K562 (cell line): ENCODE data around the gene CEP128. TPM values are rescaled to one million over a fixed set of nuclear protein-coding genes. Genes with fewer than 3 reads are reported as not detected.

ENCODE experiments used
- ELF4 ChIP-seq: fragments of 450-650 bp; formaldehyde crosslinking; IDR thresholded peaks from 2 replicates; pipeline ENCODE4 v1.4.0; 2022; ENCODE audit warnings: missing genetic modification characterization
- RFX7 ChIP-seq: fragments of 250-450 bp; sonication (Bioruptor Pico); IDR thresholded peaks from 2 replicates; pipeline ENCODE4 v1.5.1; 2021; ENCODE audit warnings: mild to moderate bottlenecking
- ZNF282 ChIP-seq: sonication (generic); formaldehyde crosslinking; IDR thresholded peaks from 2 replicates; pipeline ENCODE4 v1.8.1; 2023; ENCODE audit warnings: missing genetic modification reagents
- ZNF740 ChIP-seq, 3 experiments: fragments of 200-800 bp in 1 of 3; sonication (Bioruptor generic) in 1 of 3; sonication (generic) in 1 of 3; formaldehyde crosslinking in 1 of 3; IDR thresholded peaks; 2 replicates each; pipeline versions ENCODE4 v1.6.1 to v1.8.0; 2016 to 2022; ENCODE audit warnings: mild to moderate bottlenecking in 2 of 3, missing compliant biosample characterization in 2 of 3, missing genetic modification characterization in 2 of 3, missing genetic modification reagents in 1 of 3
- polyA plus RNA-seq, 8 experiments: library from polyadenylated mRNA; depleted of rRNA in 4 of 8; stranded (reverse) in 5 of 8; unstranded in 3 of 8; fragments of >200 nt; fragmentation: Nextera tagmentation in 2 of 8; fragmentation: Illumina TruSeq in 1 of 8; extraction: Ambion mirVana in 2 of 8; extraction: Trizol in 1 of 8; gene quantifications; 2 replicates each; pipeline versions ENCODE4 v1.2.1 to v1.2.3, GENCODE V29; 2011 to 2014; ENCODE audit warnings: inconsistent platforms in 1 of 8, missing spikeins in 1 of 8
- total RNA-seq, 7 experiments: library from RNA; depleted of rRNA in 6 of 7; stranded (reverse); fragments of >200 nt in 6 of 7; fragmentation: Illumina TruSeq in 2 of 7; extraction: Trizol in 2 of 7; gene quantifications; 2 replicates each; pipeline versions ENCODE4 v1.2.1 to v1.2.3, GENCODE V29; 2011 to 2021; ENCODE audit warnings: low replicate concordance in 1 of 7
- TF ChIP-seq, protein P1 (sequence below), 2 experiments: fragments of 450-650 bp in 1 of 2; sonication (generic) in 1 of 2; formaldehyde crosslinking in 1 of 2; IDR thresholded peaks; 2 replicates each; pipeline versions ENCODE4 v1.7.1 to v1.9.0; 2016 to 2022; ENCODE audit warnings: inconsistent platforms in 1 of 2, mild to moderate bottlenecking in 1 of 2, missing genetic modification reagents in 1 of 2

Gene CEP128
- total and polyA plus RNA-seq, 9 of the 15 experiments (the other 6 are each of a cell fraction or from before 2014, with no cell fraction given) = 2.3 to 9.2 (median 4.6) TPM

DNA sequence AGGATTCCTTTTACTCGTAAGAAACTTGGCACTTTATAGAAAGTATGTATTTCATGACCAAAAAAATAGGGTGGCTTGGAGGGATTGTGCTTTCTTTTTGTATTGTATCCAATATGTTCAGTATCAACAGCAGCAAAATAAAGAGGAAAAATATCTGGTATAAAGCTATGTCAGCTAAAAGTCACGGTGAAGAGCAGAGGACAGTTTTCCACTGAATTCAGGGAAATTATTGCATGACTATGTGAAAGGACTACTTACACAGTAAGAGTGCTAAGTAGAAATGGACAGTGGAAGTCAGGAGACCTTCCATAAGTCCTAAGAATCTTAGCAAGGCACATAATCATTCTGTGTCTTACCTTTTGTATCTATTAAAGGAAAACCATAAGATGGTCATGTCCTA lies 33.1 kb upstream of the CEP128 start (continued):
- TF ChIP-seq, protein P1, sequence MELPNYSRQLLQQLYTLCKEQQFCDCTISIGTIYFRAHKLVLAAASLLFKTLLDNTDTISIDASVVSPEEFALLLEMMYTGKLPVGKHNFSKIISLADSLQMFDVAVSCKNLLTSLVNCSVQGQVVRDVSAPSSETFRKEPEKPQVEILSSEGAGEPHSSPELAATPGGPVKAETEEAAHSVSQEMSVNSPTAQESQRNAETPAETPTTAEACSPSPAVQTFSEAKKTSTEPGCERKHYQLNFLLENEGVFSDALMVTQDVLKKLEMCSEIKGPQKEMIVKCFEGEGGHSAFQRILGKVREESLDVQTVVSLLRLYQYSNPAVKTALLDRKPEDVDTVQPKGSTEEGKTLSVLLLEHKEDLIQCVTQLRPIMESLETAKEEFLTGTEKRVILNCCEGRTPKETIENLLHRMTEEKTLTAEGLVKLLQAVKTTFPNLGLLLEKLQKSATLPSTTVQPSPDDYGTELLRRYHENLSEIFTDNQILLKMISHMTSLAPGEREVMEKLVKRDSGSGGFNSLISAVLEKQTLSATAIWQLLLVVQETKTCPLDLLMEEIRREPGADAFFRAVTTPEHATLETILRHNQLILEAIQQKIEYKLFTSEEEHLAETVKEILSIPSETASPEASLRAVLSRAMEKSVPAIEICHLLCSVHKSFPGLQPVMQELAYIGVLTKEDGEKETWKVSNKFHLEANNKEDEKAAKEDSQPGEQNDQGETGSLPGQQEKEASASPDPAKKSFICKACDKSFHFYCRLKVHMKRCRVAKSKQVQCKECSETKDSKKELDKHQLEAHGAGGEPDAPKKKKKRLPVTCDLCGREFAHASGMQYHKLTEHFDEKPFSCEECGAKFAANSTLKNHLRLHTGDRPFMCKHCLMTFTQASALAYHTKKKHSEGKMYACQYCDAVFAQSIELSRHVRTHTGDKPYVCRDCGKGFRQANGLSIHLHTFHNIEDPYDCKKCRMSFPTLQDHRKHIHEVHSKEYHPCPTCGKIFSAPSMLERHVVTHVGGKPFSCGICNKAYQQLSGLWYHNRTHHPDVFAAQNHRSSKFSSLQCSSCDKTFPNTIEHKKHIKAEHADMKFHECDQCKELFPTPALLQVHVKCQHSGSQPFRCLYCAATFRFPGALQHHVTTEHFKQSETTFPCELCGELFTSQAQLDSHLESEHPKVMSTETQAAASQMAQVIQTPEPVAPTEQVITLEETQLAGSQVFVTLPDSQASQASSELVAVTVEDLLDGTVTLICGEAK (IDR thresholded peaks at IDR 0.05) = no peak
- TF ChIP-seq, protein P1 (CRISPR knock-in tag; IDR thresholded peaks at IDR 0.05) = no peak
- no peak for TF ChIP-seq ZNF740 (CRISPR knock-in tag; IDR thresholded peaks at IDR 0.05)
- TF ChIP-seq ZNF740 (tag; IDR thresholded peaks at IDR 0.05) = no peak
- no peak for TF ChIP-seq ZNF282 (CRISPR knock-in tag)
- no peak for TF ChIP-seq RFX7 (CRISPR knock-in tag)
- no peak for TF ChIP-seq ELF4 (CRISPR knock-in tag)
- TF ChIP-seq, all 486 proteins: peak for 0
